Naive thymus-derived CD4-positive, alpha-beta T cell (primary cell): ENCODE results near the gene KRTAP10-3. TPM values are rescaled to one million over a fixed set of nuclear protein-coding genes. Genes with fewer than 3 reads are reported as not detected.

ENCODE experiments used
- ATAC-seq: fragments of 150-1000 bp; cut with Tn5 transposase; 2 replicates; pipeline ENCODE4 v1.10.0; 2021; ENCODE audit warnings: mild to moderate bottlenecking, moderate library complexity
- CTCF ChIA-PET: fragments of 350-600 bp; sonication (Branson Sonifier 250); formaldehyde crosslinking; loops from one replicate; lab custom pipeline; 2021; ENCODE audit warnings: antibody characterized with exemption; lab: Charles Lee
- POLR2A ChIA-PET: fragments of 350-600 bp; sonication (Branson Sonifier 250); formaldehyde crosslinking; loops from one replicate; lab custom pipeline; 2021; ENCODE audit warnings: antibody characterized with exemption, inconsistent platforms; lab: Charles Lee
- DNase-seq, 9 donors: peaks; one replicate each; pipeline versions ENCODE4 v3.0.0 to v3.0.0-alpha.2; 2020 to 2022; ENCODE audit warnings: mixed read lengths in 1 of 9
- H3K27ac ChIP-seq: one replicate; pipeline ENCODE4 v1.7.0; 2013; ENCODE audit warnings: mild to moderate bottlenecking, low read depth, low read length, moderate library complexity
- H3K27me3 ChIP-seq, 2 donors: one replicate each; pipeline ENCODE4 v1.7.0; 2013; ENCODE audit warnings: low read length in 2 of 2, mild to moderate bottlenecking in 2 of 2, moderate library complexity in 2 of 2; ENCODE audit not compliant: control insufficient read depth in 2 of 2, insufficient read depth in 2 of 2
- H3K36me3 ChIP-seq, 3 experiments: 1 replicate in 2 of 3; 2 replicates in 1 of 3; pipeline ENCODE4 v1.7.0; 2013; ENCODE audit warnings: low read length in 3 of 3, mild to moderate bottlenecking in 3 of 3, moderate library complexity in 1 of 3; ENCODE audit not compliant: insufficient read depth in 3 of 3, control insufficient read depth in 2 of 3
- H3K4me1 ChIP-seq, 2 donors: one replicate each; pipeline ENCODE4 v1.7.0; 2013; ENCODE audit warnings: low read length in 2 of 2, mild to moderate bottlenecking in 2 of 2, moderate library complexity in 1 of 2; ENCODE audit not compliant: control insufficient read depth in 2 of 2, insufficient read depth in 2 of 2
- H3K4me3 ChIP-seq: 2 replicates; pipeline ENCODE4 v1.7.0; 2013; ENCODE audit warnings: mild to moderate bottlenecking, low read length
- H3K9me3 ChIP-seq, 3 experiments: 1 replicate in 2 of 3; 2 replicates in 1 of 3; pipeline ENCODE4 v1.7.0; 2013; ENCODE audit warnings: low read length in 3 of 3; ENCODE audit not compliant: control insufficient read depth in 2 of 3
- H3K27ac Mint-ChIP-seq, 9 donors: one replicate each; pipeline ENCODE4 v1.8.0; 2020 to 2022; ENCODE audit warnings: mixed read lengths in 9 of 9, mild to moderate bottlenecking in 8 of 9, moderate library complexity in 5 of 9, inconsistent platforms in 2 of 9
- H3K27me3 Mint-ChIP-seq, 5 donors: one replicate each; pipeline ENCODE4 v1.8.0; 2021 to 2022; ENCODE audit warnings: mixed read lengths in 5 of 5, mild to moderate bottlenecking in 1 of 5
- H3K36me3 Mint-ChIP-seq, 5 donors: one replicate each; pipeline ENCODE4 v1.8.0; 2020 to 2022; ENCODE audit warnings: mixed read lengths in 5 of 5, mild to moderate bottlenecking in 3 of 5, inconsistent platforms in 1 of 5
- H3K4me1 Mint-ChIP-seq, 7 donors: one replicate each; pipeline ENCODE4 v1.8.0; 2020 to 2022; ENCODE audit warnings: mixed read lengths in 7 of 7, mild to moderate bottlenecking in 3 of 7, inconsistent platforms in 1 of 7
- H3K4me3 Mint-ChIP-seq, 10 donors: one replicate each; pipeline ENCODE4 v1.8.0; 2020 to 2022; ENCODE audit warnings: mild to moderate bottlenecking in 10 of 10, mixed read lengths in 10 of 10, moderate library complexity in 6 of 10, inconsistent platforms in 2 of 10
- H3K9me3 Mint-ChIP-seq, 11 donors: one replicate each; pipeline ENCODE4 v1.8.0; 2020 to 2022; ENCODE audit warnings: mixed read lengths in 11 of 11, mild to moderate bottlenecking in 4 of 11, inconsistent platforms in 1 of 11, moderate library complexity in 1 of 11
- intact Hi-C, 2 donors: fragments of 100-400 bp; cut with micrococcal nuclease; formaldehyde crosslinking; loops; one replicate each; pipeline ENCODE4 v1.15.1; 2023
- polyA plus RNA-seq, 2 donors: library from polyadenylated mRNA; unstranded; fragments of 300-500 nt; fragmentation: Illumina TruSeq; gene quantifications; one replicate each; pipeline ENCODE4 v1.2.3, GENCODE V29; 2021
- total RNA-seq, 6 experiments: library from RNA in 5 of 6; stranded (reverse) in 5 of 6; gene quantifications; 1 replicate in 5 of 6; 2 replicates in 1 of 6; pipeline ENCODE4 v1.2.3 and lab custom pipeline; 2021 to 2026

KRTAP10-3 gene
- total and polyA plus RNA-seq, 7 experiments from 2014 or later: not detected

DNA sequence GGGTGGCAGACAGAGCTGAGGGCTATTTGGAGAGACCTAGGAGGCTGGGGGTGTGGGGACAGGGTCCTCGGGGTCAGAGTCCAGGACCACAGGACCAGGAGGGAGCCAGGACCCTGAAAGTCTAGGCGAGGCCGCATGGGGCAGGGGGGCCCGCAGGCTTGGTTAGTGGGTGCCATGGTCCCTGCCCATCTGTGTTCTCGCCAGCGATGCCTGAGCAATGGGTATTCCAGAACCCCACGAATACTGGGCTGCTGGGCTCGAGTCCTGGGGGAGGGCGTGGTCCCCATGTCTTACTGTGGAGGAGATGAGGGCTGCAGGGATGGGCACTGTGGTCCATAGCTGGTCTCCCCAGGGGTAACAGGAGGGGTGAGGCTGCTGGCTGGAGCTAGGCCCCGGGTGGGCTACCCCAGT lies 31.7 kb upstream of the KRTAP10-3 start:
- peaks cover 0 to 5% (median 2%) of the 10 kb centered on the region in 7 donors for H3K4me1 Mint-ChIP-seq
- peaks cover 0 to 6% (median 0%) of the 10 kb centered on the region in 11 donors for H3K9me3 Mint-ChIP-seq
- Histone ChIP-seq H3K4me3 (no peak overlapping the region), H3K36me3 (no peaks in the 10 kb centered on the region), H3K9me3 (no peaks in the 10 kb centered on the region), H3K4me1 (no peaks in the 10 kb centered on the region), H3K27me3 (no peaks in the 10 kb centered on the region), H3K27ac (no peak overlapping the region)
- peaks cover 0 to 4% (median 0%) of the 10 kb centered on the region in 5 donors for H3K36me3 Mint-ChIP-seq
- ChIA-PET POLR2A (no interaction called here), CTCF (no interaction called here)
- DNase-seq (no peak), ATAC-seq (no peak)
- no peak overlapping the region for H3K4me3 Mint-ChIP-seq
- H3K27ac Mint-ChIP-seq: no peak overlapping the region
- peaks cover 0 to 36% (median 21%) of the 10 kb centered on the region in 5 donors for H3K27me3 Mint-ChIP-seq
- intact Hi-C loops: loop anchor here in 1 of 2 donors (2.0 kb wide), 1 partner anchor 48 kb away; no protein-coding TSS in a partner anchor

DNA sequence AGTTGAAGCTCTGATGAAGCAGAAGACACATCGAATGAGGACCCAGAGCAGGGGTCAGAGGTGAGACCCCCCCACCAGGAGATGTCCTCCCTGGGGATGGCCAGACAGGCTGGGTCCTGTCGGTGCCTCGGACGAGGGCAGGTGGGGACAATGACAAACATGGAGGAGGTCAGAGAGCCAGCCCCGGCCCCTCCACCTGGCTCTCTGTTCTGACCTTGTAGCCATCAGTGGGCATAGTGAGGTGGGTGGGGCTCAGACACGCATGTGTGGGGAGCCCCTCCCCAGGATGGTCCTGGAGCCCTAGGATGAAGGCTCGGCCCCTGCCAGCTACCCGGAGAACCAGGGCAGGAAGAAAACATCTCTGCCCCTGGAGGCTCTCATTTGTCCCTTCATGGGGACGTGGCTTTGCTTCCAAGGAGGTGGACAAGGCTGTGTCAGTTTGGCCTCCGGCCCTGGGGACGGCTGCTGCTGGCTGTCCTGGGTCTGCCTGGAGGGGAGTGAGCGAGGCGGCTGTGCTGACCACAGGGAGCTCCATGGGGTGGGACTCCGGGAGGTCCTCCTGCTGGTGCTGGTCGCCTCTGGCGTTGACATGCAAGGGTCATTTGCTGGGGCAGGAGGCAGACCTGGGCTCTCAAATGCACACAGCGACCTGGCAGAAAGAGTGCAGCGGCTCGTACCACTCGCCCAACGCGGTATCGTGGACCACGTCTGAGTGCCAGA lies 31.2 kb upstream of the KRTAP10-3 start:
- H3K9me3 ChIP-seq: no peaks in the 10 kb centered on the region
- Mint-ChIP-seq H3K4me1 (peaks cover 0 to 2% (median 0%) of the 10 kb centered on the region in 7 donors), H3K4me3 (no peak overlapping the region), H3K36me3 (peaks cover 0 to 4% (median 0%) of the 10 kb centered on the region in 5 donors), H3K27me3 (peaks cover 0 to 38% (median 21%) of the 10 kb centered on the region in 5 donors), H3K9me3 (peaks cover 0 to 6% (median 0%) of the 10 kb centered on the region in 11 donors), H3K27ac (peak overlapping the region in 1 of 9 donors; percentile 28)
- no peak overlapping the region for H3K27ac ChIP-seq
- H3K27me3 ChIP-seq: no peaks in the 10 kb centered on the region
- no peaks in the 10 kb centered on the region for H3K36me3 ChIP-seq
- ChIA-PET POLR2A (no interaction called here), CTCF (no interaction called here)
- no peaks in the 10 kb centered on the region for H3K4me1 ChIP-seq
- intact Hi-C loops: loop anchor here (2.0 to 10.0 kb wide), 2 partner anchors 49 to 65 kb away; partner anchors contain the start of genes KRTAP12-3 (in 1 of the 2) and KRTAP12-4 (in 1 of the 2)
- no peak for ATAC-seq
- no peak overlapping the region for H3K4me3 ChIP-seq
- DNase-seq: no peak

DNA sequence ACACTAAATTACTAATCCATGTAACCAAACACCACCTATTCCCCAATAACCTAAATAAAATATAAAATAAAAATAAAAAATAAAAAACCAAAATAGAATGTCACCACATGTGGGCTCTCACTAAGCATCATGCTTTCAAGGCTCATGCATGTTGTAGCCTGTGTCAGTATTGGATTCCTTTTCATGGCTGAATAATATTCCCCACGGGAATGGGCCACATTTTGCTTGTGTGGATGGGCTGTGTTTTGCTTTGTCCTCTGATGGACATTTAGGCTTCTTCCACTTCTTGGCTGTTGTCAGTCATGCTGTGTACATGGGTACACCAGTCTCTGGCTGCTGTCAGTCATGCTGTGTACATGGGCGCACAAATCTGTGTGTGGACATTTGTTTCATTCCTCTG lies 30.5 kb upstream of the KRTAP10-3 start:
- peaks cover 0 to 42% (median 21%) of the 10 kb centered on the region in 5 donors for H3K27me3 Mint-ChIP-seq
- H3K4me1 Mint-ChIP-seq: peaks cover 2 to 6% (median 5%) of the 10 kb centered on the region in 7 donors
- CTCF ChIA-PET: no interaction called here
- DNase-seq (no peak), ATAC-seq (no peak)
- intact Hi-C loops: loop anchor here in 1 of 2 donors (10.0 kb wide), 1 partner anchor 66 kb away; the partner anchor contains the start of genes KRTAP12-3 and KRTAP12-4
- Histone ChIP-seq H3K4me3 (no peak overlapping the region), H3K27ac (no peak overlapping the region), H3K9me3 (no peaks in the 10 kb centered on the region), H3K4me1 (no peaks in the 10 kb centered on the region), H3K36me3 (no peaks in the 10 kb centered on the region), H3K27me3 (no peaks in the 10 kb centered on the region)
- POLR2A ChIA-PET: no interaction called here
- no peak overlapping the region for H3K4me3 Mint-ChIP-seq
- peak overlapping the region in 1 of 9 donors; percentile 28 for H3K27ac Mint-ChIP-seq
- H3K36me3 Mint-ChIP-seq: peaks cover 0 to 4% (median 0%) of the 10 kb centered on the region in 5 donors
- peaks cover 0 to 6% (median 0%) of the 10 kb centered on the region in 11 donors for H3K9me3 Mint-ChIP-seq

DNA sequence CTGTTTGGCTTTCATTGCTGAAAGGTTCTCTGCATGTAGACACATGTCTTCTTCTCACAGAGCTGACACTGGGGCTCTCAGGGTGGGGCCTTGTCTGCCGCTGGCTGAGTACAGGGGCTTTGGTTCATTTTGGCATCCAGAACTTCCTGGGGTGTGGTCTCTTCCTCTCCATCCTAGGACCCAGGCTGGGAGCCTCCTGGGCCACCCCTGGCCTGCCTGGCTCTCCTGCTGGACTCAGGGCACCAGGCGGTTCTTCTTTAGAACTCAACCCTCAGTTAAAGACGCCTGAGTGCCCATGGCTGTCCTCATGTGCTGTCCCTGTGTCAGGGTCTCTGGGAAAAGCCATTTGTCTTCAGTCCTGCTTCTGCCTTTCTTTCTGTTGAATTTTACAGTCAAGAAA lies 27.3 kb upstream of the KRTAP10-3 start:
- intact Hi-C loops: loop anchor here in 1 of 2 donors (10.0 kb wide), 1 partner anchor 69 kb away; the partner anchor contains the start of genes KRTAP12-3 and KRTAP12-4
- Histone ChIP-seq H3K4me3 (no peak overlapping the region), H3K27ac (no peak overlapping the region), H3K27me3 (no peaks in the 10 kb centered on the region), H3K36me3 (no peaks in the 10 kb centered on the region), H3K4me1 (peaks cover 0 to 8% of the 10 kb centered on the region in 2 donors), H3K9me3 (no peaks in the 10 kb centered on the region)
- Mint-ChIP-seq H3K27me3 (peaks cover 0 to 42% (median 25%) of the 10 kb centered on the region in 5 donors), H3K9me3 (peaks cover 0 to 24% (median 8%) of the 10 kb centered on the region in 11 donors), H3K27ac (peak overlapping the region in 1 of 9 donors; percentile 25), H3K4me3 (no peak overlapping the region), H3K4me1 (peaks cover 5 to 34% (median 23%) of the 10 kb centered on the region in 7 donors), H3K36me3 (peaks cover 0 to 12% (median 5%) of the 10 kb centered on the region in 5 donors)
- CTCF ChIA-PET: no interaction called here
- no peak for ATAC-seq
- DNase-seq: no peak
- POLR2A ChIA-PET: no interaction called here

DNA sequence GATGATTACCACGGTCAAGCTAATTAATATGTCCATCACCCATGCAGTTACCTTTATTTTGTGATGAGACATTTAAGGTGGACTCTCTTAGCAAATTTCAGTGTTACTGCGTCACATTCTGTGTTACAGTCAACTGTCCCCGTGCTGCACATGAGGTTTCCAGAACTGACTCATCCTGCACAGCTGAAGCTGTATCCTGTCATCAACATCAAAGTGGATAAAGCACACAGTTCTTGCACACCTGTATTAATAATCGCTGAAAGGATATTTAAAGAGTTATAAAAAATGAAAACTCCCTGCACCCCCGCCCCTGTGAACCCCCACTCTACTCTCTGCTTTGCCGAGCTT lies 25.2 kb upstream of the KRTAP10-3 start:
- POLR2A ChIA-PET: no interaction called here

DNA sequence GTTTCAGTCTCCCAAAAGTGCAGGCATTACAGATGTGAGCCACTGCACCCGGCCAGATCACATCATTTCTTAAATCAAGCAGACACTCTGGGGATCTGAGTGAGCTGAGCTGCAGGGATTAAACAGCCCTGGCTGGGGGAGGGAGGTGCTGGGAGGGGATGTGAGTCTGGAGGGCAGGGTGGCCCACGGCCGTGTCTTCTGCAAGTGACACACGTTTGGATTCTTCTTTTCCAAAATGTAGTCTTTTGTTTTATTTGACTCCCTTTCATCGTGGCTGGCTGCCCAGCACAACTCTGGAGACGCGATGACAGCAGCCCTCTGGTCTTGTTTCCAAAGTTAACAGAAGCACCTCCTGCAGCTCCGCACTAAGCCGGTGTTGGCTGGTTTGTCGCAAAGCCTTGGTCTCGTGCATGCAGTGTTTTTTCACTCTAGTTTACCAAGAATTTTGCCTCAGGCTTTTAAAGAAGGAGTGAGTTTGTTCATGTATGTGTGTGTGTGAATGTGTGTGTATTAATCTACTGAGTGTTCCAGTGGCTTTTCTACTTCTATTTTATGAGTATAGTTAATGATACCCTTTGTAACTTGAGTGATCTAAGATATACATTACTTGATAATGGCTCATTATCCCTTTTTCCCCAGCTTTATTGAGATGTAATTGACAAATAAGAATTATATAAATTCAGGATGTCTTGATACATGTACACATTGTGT lies 24.6 kb upstream of the KRTAP10-3 start:
- Mint-ChIP-seq H3K4me1 (peaks cover 14 to 43% (median 34%) of the 10 kb centered on the region in 7 donors), H3K4me3 (peak overlapping the region in 1 of 10 donors; percentile 13), H3K36me3 (peaks cover 0 to 12% (median 5%) of the 10 kb centered on the region in 5 donors), H3K27me3 (peaks cover 0 to 39% (median 25%) of the 10 kb centered on the region in 5 donors), H3K9me3 (peaks cover under 1 to 35% (median 14%) of the 10 kb centered on the region in 11 donors), H3K27ac (peak overlapping the region in 3 of 9 donors; percentile 17 to 62 (median 22))
- H3K4me1 ChIP-seq: peaks cover 0 to 8% of the 10 kb centered on the region in 2 donors
- ChIA-PET CTCF (interaction anchor here (0.6 to 1.2 kb wide), 3 partner anchors 51 to 1727 kb away, joined by 3 read pairs; no protein-coding TSS in a partner anchor), POLR2A (no interaction called here)
- no peaks in the 10 kb centered on the region for H3K36me3 ChIP-seq
- H3K27ac ChIP-seq: no peak overlapping the region
- no peak for DNase-seq
- H3K9me3 ChIP-seq: no peaks in the 10 kb centered on the region
- ATAC-seq: no peak
- no peaks in the 10 kb centered on the region for H3K27me3 ChIP-seq
- intact Hi-C loops: loop anchor here in 1 of 2 donors (5.0 to 10.0 kb wide), 3 partner anchors 34 to 129 kb away; partner anchors contain the start of genes KRTAP12-3, KRTAP12-4 and TSPEAR
- no peak overlapping the region for H3K4me3 ChIP-seq

More for the DNA sequence above, 25.2 kb upstream of the KRTAP10-3 start:
- Mint-ChIP-seq H3K9me3 (peaks cover 0 to 35% (median 14%) of the 10 kb centered on the region in 11 donors), H3K27me3 (peaks cover 0 to 40% (median 25%) of the 10 kb centered on the region in 5 donors), H3K4me3 (no peak overlapping the region), H3K27ac (peak overlapping the region in 2 of 9 donors; percentile 17 to 52), H3K36me3 (peaks cover 0 to 12% (median 5%) of the 10 kb centered on the region in 5 donors), H3K4me1 (peaks cover 14 to 43% (median 34%) of the 10 kb centered on the region in 7 donors)
- Histone ChIP-seq H3K27ac (no peak overlapping the region), H3K4me3 (no peak overlapping the region), H3K27me3 (no peaks in the 10 kb centered on the region), H3K36me3 (no peaks in the 10 kb centered on the region), H3K9me3 (no peaks in the 10 kb centered on the region), H3K4me1 (peaks cover 0 to 8% of the 10 kb centered on the region in 2 donors)
- intact Hi-C loops: loop anchor here in 1 of 2 donors (5.0 to 10.0 kb wide), 3 partner anchors 34 to 129 kb away; partner anchors contain the start of genes KRTAP12-3, KRTAP12-4 and TSPEAR
- CTCF ChIA-PET: interaction anchor here (0.5 to 1.2 kb wide), 4 partner anchors 9 to 1727 kb away, joined by 3 read pairs; no protein-coding TSS in a partner anchor
- ATAC-seq: no peak
- DNase-seq: peak in 3 of 9 donors; percentile 15 to 30 (median 18)
